ENCODE measurements around the gene EEF2KMT. TPM values are rescaled to one million over a fixed set of nuclear protein-coding genes. Genes with fewer than 3 reads are reported as not detected.
"Not testable (repeated sequence)": the region's sequence is repeated elsewhere in the genome, so short reads cannot be mapped to it uniquely, and the experiment has no call there.

The EEF2KMT gene
- total RNA-seq, 2 experiments from 2014 or later: 2.2 to 2.5 TPM

- H3K27ac ChIP-seq (ENCODE audit: low read depth in 1 of 2, low read length in 2 of 2): no peak overlapping the region
- intact Hi-C loops (cut with DNase I, micrococcal nuclease): loop anchor here in 1 of 2 experiments (10.0 kb wide), 2 partner anchors 234 to 344 kb away; partner anchors contain the start of genes ANKS3, DNAAF8, GLYR1 and UBN1
- no peaks in the 10 kb centered on the region for H3K27me3 ChIP-seq (ENCODE audit: control insufficient read depth in 1 of 2, insufficient read depth in 2 of 2, low read length in 2 of 2)
- ATAC-seq (ENCODE audit: poor library complexity) (no peak), DNase-seq (no peak)
- Mint-ChIP-seq H3K4me1 (ENCODE audit: low read depth) (peaks cover 7% of the 10 kb centered on the region), H3K27ac (no peak overlapping the region), H3K4me3 (no peak overlapping the region), H3K9me3 (no peaks in the 10 kb centered on the region), H3K27me3 (no peaks in the 10 kb centered on the region), H3K36me3 (ENCODE audit: low read depth) (peaks cover 65% of the 10 kb centered on the region)
- POLR2A ChIA-PET: no interaction called here
- CTCF ChIA-PET: no interaction called here
- H3K36me3 ChIP-seq (ENCODE audit: insufficient read depth, low read length): peaks cover 50% of the 10 kb centered on the region
- no peak for TF ChIP-seq CTCF (IDR thresholded peaks at IDR 0.05)
- H3K4me1 ChIP-seq (ENCODE audit: insufficient read depth, low read length): no peaks in the 10 kb centered on the region
- no peaks in the 10 kb centered on the region for H3K9me3 ChIP-seq (ENCODE audit: control insufficient read depth in 1 of 2, insufficient read depth in 1 of 2, low read length in 2 of 2)
- no peak overlapping the region for H3K4me3 ChIP-seq (ENCODE audit: low read length)
These were observed 19.0 kb downstream of the EEF2KMT start for GRCh38 chr16:5078626-5079025.

GRCh38 chr16:5077304-5077703, 20.3 kb downstream of the EEF2KMT start:
- TF ChIP-seq CTCF (IDR thresholded peaks at IDR 0.05): no peak
- POLR2A ChIA-PET: no interaction called here
- H3K27me3 ChIP-seq (ENCODE audit: control insufficient read depth in 1 of 2, insufficient read depth in 2 of 2, low read length in 2 of 2): no peaks in the 10 kb centered on the region
- Mint-ChIP-seq H3K4me1 (ENCODE audit: low read depth) (peaks cover 19% of the 10 kb centered on the region), H3K27ac (no peak overlapping the region), H3K27me3 (no peaks in the 10 kb centered on the region), H3K4me3 (no peak overlapping the region), H3K36me3 (ENCODE audit: low read depth) (peaks cover 56% of the 10 kb centered on the region), H3K9me3 (no peaks in the 10 kb centered on the region)
- peaks cover 9% of the 10 kb centered on the region for H3K4me1 ChIP-seq (ENCODE audit: insufficient read depth, low read length)
- no peak for DNase-seq
- no peak for ATAC-seq (ENCODE audit: poor library complexity)
- H3K9me3 ChIP-seq (ENCODE audit: control insufficient read depth in 1 of 2, insufficient read depth in 1 of 2, low read length in 2 of 2): no peaks in the 10 kb centered on the region
- H3K36me3 ChIP-seq (ENCODE audit: insufficient read depth, low read length): peaks cover 41% of the 10 kb centered on the region
- intact Hi-C loops (cut with DNase I, micrococcal nuclease): loop anchor here in 1 of 2 experiments (10.0 kb wide), 2 partner anchors 233 to 343 kb away; partner anchors contain the start of genes ANKS3, DNAAF8, GLYR1 and UBN1
- CTCF ChIA-PET: no interaction called here
- H3K4me3 ChIP-seq (ENCODE audit: low read length): no peak overlapping the region
- no peak overlapping the region for H3K27ac ChIP-seq (ENCODE audit: low read depth in 1 of 2, low read length in 2 of 2)

- no peak overlapping the region for H3K27ac ChIP-seq (ENCODE audit: low read depth in 1 of 2, low read length in 2 of 2)
- intact Hi-C loops (cut with DNase I, micrococcal nuclease): loop anchor here in 1 of 2 experiments (10.0 kb wide), 2 partner anchors 231 to 341 kb away; partner anchors contain the start of genes ANKS3, DNAAF8, GLYR1 and UBN1
- Mint-ChIP-seq H3K27me3 (no peaks in the 10 kb centered on the region), H3K9me3 (no peaks in the 10 kb centered on the region), H3K27ac (no peak overlapping the region), H3K36me3 (ENCODE audit: low read depth) (peaks cover 55% of the 10 kb centered on the region), H3K4me3 (no peak overlapping the region), H3K4me1 (ENCODE audit: low read depth) (peaks cover 35% of the 10 kb centered on the region)
- ATAC-seq (ENCODE audit: poor library complexity) (no peak), DNase-seq (no peak)
- no peak for TF ChIP-seq CTCF (IDR thresholded peaks at IDR 0.05)
- CTCF ChIA-PET: no interaction called here
- H3K4me1 ChIP-seq (ENCODE audit: insufficient read depth, low read length): peaks cover 24% of the 10 kb centered on the region
- POLR2A ChIA-PET: no interaction called here
- no peak overlapping the region for H3K4me3 ChIP-seq (ENCODE audit: low read length)
- H3K27me3 ChIP-seq (ENCODE audit: control insufficient read depth in 1 of 2, insufficient read depth in 2 of 2, low read length in 2 of 2): no peaks in the 10 kb centered on the region
- peaks cover 41% of the 10 kb centered on the region for H3K36me3 ChIP-seq (ENCODE audit: insufficient read depth, low read length)
- H3K9me3 ChIP-seq (ENCODE audit: control insufficient read depth in 1 of 2, insufficient read depth in 1 of 2, low read length in 2 of 2): no peaks in the 10 kb centered on the region
These were observed 22.0 kb downstream of the EEF2KMT start for GRCh38 chr16:5075637-5076036.

- intact Hi-C loops (cut with DNase I, micrococcal nuclease): loop anchor here in 1 of 2 experiments (2.0 to 10.0 kb wide), 4 partner anchors 19 to 339 kb away; partner anchors contain the start of genes ANKS3, DNAAF8, GLYR1 and SEC14L5
- POLR2A ChIA-PET; DNase-seq; H3K4me3 ChIP-seq (ENCODE audit: low read length); H3K27ac ChIP-seq (ENCODE audit: low read depth in 1 of 2, low read length in 2 of 2); ATAC-seq (ENCODE audit: poor library complexity); H3K9me3 ChIP-seq (ENCODE audit: control insufficient read depth in 1 of 2, insufficient read depth in 1 of 2, low read length in 2 of 2); H3K9me3 Mint-ChIP-seq; H3K4me3 Mint-ChIP-seq; H3K27me3 ChIP-seq (ENCODE audit: control insufficient read depth in 1 of 2, insufficient read depth in 2 of 2, low read length in 2 of 2); H3K27ac Mint-ChIP-seq; H3K27me3 Mint-ChIP-seq: not testable (repeated sequence)
- Mint-ChIP-seq H3K36me3 (ENCODE audit: low read depth) (peaks cover 46% of the 10 kb centered on the region), H3K4me1 (ENCODE audit: low read depth) (peaks cover 35% of the 10 kb centered on the region)
- H3K4me1 ChIP-seq (ENCODE audit: insufficient read depth, low read length): peaks cover 24% of the 10 kb centered on the region
- CTCF ChIA-PET: interaction anchor here (0.9 kb wide), 1 partner anchor 18 kb away, joined by 3 read pairs; no protein-coding TSS in a partner anchor
- peaks cover 35% of the 10 kb centered on the region for H3K36me3 ChIP-seq (ENCODE audit: insufficient read depth, low read length)
These were observed 23.8 kb downstream of the EEF2KMT start for GRCh38 chr16:5073771-5074170.
